Measurements from ENCODE around the gene KCNN3. TPM values are rescaled to one million over a fixed set of nuclear protein-coding genes. Genes with fewer than 3 reads are reported as not detected.

Gene KCNN3
- total RNA-seq, 1 experiment from 2014 or later = 0.07 TPM

DNA sequence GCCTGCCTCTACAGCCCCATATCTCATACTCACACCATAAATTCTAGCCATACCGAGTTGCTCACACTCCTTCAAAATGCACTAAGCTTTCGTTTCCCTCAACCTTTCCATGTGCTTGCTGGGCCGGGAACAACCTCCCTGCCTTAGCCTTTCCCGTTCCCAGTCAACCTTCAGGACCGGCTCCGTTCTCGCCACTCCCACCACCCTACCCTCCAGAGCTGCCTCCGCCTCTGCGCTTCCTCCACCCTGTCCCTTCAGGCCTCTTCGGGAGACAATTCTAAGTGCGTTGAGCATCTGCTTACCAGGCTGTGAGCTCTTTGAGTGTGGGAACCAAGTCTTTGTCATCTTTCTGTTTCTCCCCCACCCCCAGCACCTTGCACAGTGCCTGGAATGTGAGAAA, 31.6 kb downstream of the KCNN3 start:
- no TSS peak for BruUV-seq (replicated peaks)
- POLR2A ChIA-PET = interaction anchor here (0.6 to 0.7 kb wide), 3 partner anchors 20 to 37 kb away, joined by 3 read pairs; no protein-coding TSS in a partner anchor
- H3K4me3 Mint-ChIP-seq (ENCODE audit: unreplicated experiment) = no peak overlapping the region
- no peaks in the 10 kb centered on the region for H3K4me1 Mint-ChIP-seq (ENCODE audit: insufficient read depth, unreplicated experiment)
- no peaks in the 10 kb centered on the region for H3K36me3 Mint-ChIP-seq (ENCODE audit: insufficient read depth, unreplicated experiment)
- intact Hi-C loops (cut with micrococcal nuclease) = no loop called here
- H3K27me3 Mint-ChIP-seq (ENCODE audit: insufficient read depth, unreplicated experiment) = peaks cover 63% of the 10 kb centered on the region
- TF ChIP-seq CTCF (IDR thresholded peaks at IDR 0.05; ENCODE audit: unreplicated experiment) = no peak
- no peak for DNase-seq (ENCODE audit: unreplicated experiment)
- CTCF ChIA-PET = no interaction called here
- no peaks in the 10 kb centered on the region for H3K9me3 Mint-ChIP-seq (ENCODE audit: unreplicated experiment)
- H3K27ac Mint-ChIP-seq (ENCODE audit: low read depth, unreplicated experiment) = no peak overlapping the region

- Mint-ChIP-seq H3K36me3 (ENCODE audit: insufficient read depth, unreplicated experiment) (no peaks in the 10 kb centered on the region), H3K4me1 (ENCODE audit: insufficient read depth, unreplicated experiment) (no peaks in the 10 kb centered on the region), H3K27me3 (ENCODE audit: insufficient read depth, unreplicated experiment) (peaks cover 65% of the 10 kb centered on the region), H3K27ac (ENCODE audit: low read depth, unreplicated experiment) (no peak overlapping the region), H3K4me3 (ENCODE audit: unreplicated experiment) (no peak overlapping the region), H3K9me3 (ENCODE audit: unreplicated experiment) (no peaks in the 10 kb centered on the region)
- POLR2A ChIA-PET = interaction anchor here (0.6 kb wide), 3 partner anchors 30 to 1543 kb away, joined by 3 to 5 read pairs (median 3); no protein-coding TSS in a partner anchor
- DNase-seq (ENCODE audit: unreplicated experiment) = no peak
- intact Hi-C loops (cut with micrococcal nuclease) = no loop called here
- no peak for TF ChIP-seq CTCF (IDR thresholded peaks at IDR 0.05; ENCODE audit: unreplicated experiment)
- CTCF ChIA-PET = interaction anchor here (1.2 kb wide), 1 partner anchor 25 kb away, joined by 5 read pairs; no protein-coding TSS in a partner anchor
- no TSS peak for BruUV-seq (replicated peaks)
These were observed 32.4 kb downstream of the KCNN3 start for GRCh38 chr1:154837672-154838171.

- no peaks in the 10 kb centered on the region for H3K4me1 Mint-ChIP-seq (ENCODE audit: insufficient read depth, unreplicated experiment)
- peaks cover 65% of the 10 kb centered on the region for H3K27me3 Mint-ChIP-seq (ENCODE audit: insufficient read depth, unreplicated experiment)
- no peak for DNase-seq (ENCODE audit: unreplicated experiment)
- intact Hi-C loops (cut with micrococcal nuclease) = no loop called here
- H3K4me3 Mint-ChIP-seq (ENCODE audit: unreplicated experiment) = no peak overlapping the region
- H3K9me3 Mint-ChIP-seq (ENCODE audit: unreplicated experiment) = no peaks in the 10 kb centered on the region
- TF ChIP-seq CTCF (IDR thresholded peaks at IDR 0.05; ENCODE audit: unreplicated experiment) = no peak
- CTCF ChIA-PET = interaction anchor here (0.7 to 1.2 kb wide), 2 partner anchors 26 to 97 kb away, joined by 4 to 5 read pairs; no protein-coding TSS in a partner anchor
- BruUV-seq (replicated peaks) = no TSS peak
- no peak overlapping the region for H3K27ac Mint-ChIP-seq (ENCODE audit: low read depth, unreplicated experiment)
- POLR2A ChIA-PET = interaction anchor here (0.6 kb wide), 2 partner anchors 30 to 1543 kb away, joined by 3 to 5 read pairs; no protein-coding TSS in a partner anchor
- H3K36me3 Mint-ChIP-seq (ENCODE audit: insufficient read depth, unreplicated experiment) = no peaks in the 10 kb centered on the region
These were observed 32.9 kb downstream of the KCNN3 start for GRCh38 chr1:154837034-154837671.

DNA sequence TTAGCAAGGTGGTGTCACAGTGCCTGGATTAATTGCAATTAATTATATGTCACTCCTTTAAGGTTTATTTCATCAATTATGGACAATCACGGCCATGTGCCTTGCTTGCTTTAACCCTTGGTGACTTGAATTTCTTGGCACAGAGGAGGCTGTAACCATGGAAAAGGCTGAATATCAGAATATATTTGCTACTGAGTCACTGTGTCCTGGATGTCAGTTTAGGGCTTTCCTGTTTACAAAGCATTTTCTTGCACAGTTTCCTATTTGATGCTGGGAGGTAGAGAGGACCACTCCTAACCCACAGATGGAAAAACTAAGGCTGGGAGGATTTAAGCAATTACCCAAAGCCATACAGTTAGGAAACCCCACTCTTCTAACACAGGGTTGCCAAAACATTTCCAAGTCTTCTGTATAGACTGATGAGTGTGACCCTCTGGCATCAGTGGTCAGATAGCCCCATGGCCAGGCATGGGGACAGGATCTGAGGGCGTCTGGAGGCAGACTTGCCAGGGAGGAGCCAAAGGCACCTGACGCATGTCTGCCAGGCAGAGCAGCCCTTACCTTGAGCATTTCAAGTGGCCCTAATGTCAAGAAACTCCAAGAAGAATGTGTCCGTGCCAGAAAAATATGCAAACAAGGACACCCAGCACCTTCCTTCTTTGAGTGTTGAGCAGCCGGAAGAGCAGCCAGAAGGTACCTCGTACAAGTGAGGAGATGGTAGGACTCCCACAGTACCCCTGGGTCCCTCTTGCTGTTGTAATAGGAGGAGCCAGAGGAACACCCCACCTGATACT, 34.4 kb downstream of the KCNN3 start:
- ChIA-PET CTCF (no interaction called here), POLR2A (no interaction called here)
- Mint-ChIP-seq H3K27me3 (ENCODE audit: insufficient read depth, unreplicated experiment) (peaks cover 65% of the 10 kb centered on the region), H3K4me1 (ENCODE audit: insufficient read depth, unreplicated experiment) (no peaks in the 10 kb centered on the region), H3K9me3 (ENCODE audit: unreplicated experiment) (no peaks in the 10 kb centered on the region), H3K36me3 (ENCODE audit: insufficient read depth, unreplicated experiment) (no peaks in the 10 kb centered on the region), H3K27ac (ENCODE audit: low read depth, unreplicated experiment) (no peak overlapping the region), H3K4me3 (ENCODE audit: unreplicated experiment) (no peak overlapping the region)
- no peak for TF ChIP-seq CTCF (IDR thresholded peaks at IDR 0.05; ENCODE audit: unreplicated experiment)
- DNase-seq (ENCODE audit: unreplicated experiment) = no peak
- BruUV-seq (replicated peaks) = no TSS peak
- intact Hi-C loops (cut with micrococcal nuclease) = no loop called here
